ENCODE data around the gene KIF26B.

DNA sequence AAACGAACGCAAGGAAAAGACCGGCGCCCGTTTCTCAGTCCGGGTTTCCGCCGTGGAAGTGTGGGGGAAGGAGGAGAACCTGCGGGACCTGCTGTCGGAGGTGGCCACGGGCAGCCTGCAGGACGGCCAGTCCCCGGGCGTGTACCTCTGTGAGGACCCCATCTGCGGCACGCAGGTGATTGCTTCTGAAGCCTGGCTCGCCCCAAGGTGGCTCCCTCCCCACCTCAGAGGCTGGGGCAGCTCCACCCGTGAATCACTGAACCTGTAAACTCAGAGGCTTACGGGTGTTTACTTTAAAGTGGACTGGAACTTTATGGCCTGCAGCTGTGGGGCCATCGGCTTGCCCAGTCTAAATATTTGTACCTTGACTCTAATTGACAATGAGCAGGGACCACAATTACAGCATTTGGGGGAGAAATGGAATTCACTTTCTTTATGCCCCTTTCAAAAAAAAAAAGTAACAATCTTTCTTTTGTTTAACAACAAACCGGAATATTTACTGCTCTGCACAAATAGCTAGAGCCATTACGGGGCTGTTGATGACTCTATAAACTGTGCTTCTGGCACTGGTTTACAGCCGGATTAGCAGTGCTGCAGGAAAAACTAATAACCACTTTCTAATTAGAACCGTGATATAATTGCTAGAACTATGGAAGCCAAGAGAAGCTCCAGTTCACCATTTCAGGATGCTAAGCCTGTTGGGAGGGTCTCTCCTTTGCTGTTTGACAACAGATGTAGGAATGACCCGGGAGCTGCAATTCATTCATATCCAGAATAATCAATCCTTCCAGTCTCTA, 454.8 kb downstream of the KIF26B start:
- TF ChIP-seq, protein P1, sequence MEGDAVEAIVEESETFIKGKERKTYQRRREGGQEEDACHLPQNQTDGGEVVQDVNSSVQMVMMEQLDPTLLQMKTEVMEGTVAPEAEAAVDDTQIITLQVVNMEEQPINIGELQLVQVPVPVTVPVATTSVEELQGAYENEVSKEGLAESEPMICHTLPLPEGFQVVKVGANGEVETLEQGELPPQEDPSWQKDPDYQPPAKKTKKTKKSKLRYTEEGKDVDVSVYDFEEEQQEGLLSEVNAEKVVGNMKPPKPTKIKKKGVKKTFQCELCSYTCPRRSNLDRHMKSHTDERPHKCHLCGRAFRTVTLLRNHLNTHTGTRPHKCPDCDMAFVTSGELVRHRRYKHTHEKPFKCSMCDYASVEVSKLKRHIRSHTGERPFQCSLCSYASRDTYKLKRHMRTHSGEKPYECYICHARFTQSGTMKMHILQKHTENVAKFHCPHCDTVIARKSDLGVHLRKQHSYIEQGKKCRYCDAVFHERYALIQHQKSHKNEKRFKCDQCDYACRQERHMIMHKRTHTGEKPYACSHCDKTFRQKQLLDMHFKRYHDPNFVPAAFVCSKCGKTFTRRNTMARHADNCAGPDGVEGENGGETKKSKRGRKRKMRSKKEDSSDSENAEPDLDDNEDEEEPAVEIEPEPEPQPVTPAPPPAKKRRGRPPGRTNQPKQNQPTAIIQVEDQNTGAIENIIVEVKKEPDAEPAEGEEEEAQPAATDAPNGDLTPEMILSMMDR (IDR thresholded peaks at IDR 0.05): no peak
- TF ChIP-seq POLR2A (IDR thresholded peaks at IDR 0.05): no peak

Data from tibial nerve (tissue), 3 donors.